Esophagus squamous epithelium (tissue), 5 donors: Measurements from ENCODE around the gene EFNB1. TPM values are rescaled to one million over a fixed set of nuclear protein-coding genes. Genes with fewer than 3 reads are reported as not detected.

Source experiments
- DNase-seq: peaks from one replicate; lab custom pipeline; 2025; lab: John Stamatoyannopoulos, UW
- H3K27ac ChIP-seq, 4 donors: fragments of 200-600 bp; sonication (generic); one replicate each; pipeline ENCODE4 v1.5.1; 2016 to 2019; ENCODE audit warnings: mild to moderate bottlenecking in 1 of 4
- H3K27me3 ChIP-seq, 4 donors: fragments of 200-600 bp; sonication (generic); 1 replicate in 3 of 4; 2 replicates in 1 of 4; pipeline versions ENCODE4 v1.5.1 to v1.6.0; 2017 to 2021; ENCODE audit warnings: antibody characterized with exemption in 1 of 4
- H3K36me3 ChIP-seq, 3 donors: fragments of 200-600 bp; sonication (generic); one replicate each; pipeline ENCODE4 v1.5.1; 2016 to 2019
- H3K4me1 ChIP-seq, 3 donors: fragments of 200-600 bp; sonication (generic); one replicate each; pipeline ENCODE4 v1.5.1; 2017 to 2019
- H3K4me3 ChIP-seq, 4 donors: fragments of 200-600 bp; sonication (generic); 1 replicate in 3 of 4; 2 replicates in 1 of 4; pipeline ENCODE4 v1.5.1; 2016 to 2019; ENCODE audit warnings: mild to moderate bottlenecking in 2 of 4, moderate library complexity in 1 of 4
- H3K9me3 ChIP-seq, 3 donors: fragments of 200-600 bp; sonication (generic); one replicate each; pipeline ENCODE4 v1.5.1; 2016 to 2019
- POLR2A ChIP-seq, 4 donors: fragments of 450-650 bp; IDR thresholded peaks; one replicate each; pipeline ENCODE4 v1.6.1; 2017; ENCODE audit warnings: antibody characterized with exemption in 4 of 4, mild to moderate bottlenecking in 4 of 4, moderate library complexity in 3 of 4
- WGBS, 2 donors: methylation state at CpG; one replicate each; pipeline ENCODE4 v1.1.5; 2018; 5-methylcytosine and 5-hydroxymethylcytosine counted together
- intact Hi-C: fragments of 100-400 bp; cut with DNase I; formaldehyde crosslinking; loops from one replicate; pipeline ENCODE4 v1.15.0; 2022
- total RNA-seq, 4 donors: library from RNA; depleted of rRNA; stranded (reverse); fragments of >200 nt; gene quantifications; one replicate each; pipeline ENCODE4 v1.1.0, GENCODE V29; 2016
- TF ChIP-seq, protein P1 (sequence below), 6 experiments: fragments of 450-650 bp in 4 of 6; fragments of 200-600 bp in 2 of 6; sonication (generic) in 2 of 6; IDR thresholded peaks; one replicate each; pipeline ENCODE4 v1.5.1; 2016 to 2019; ENCODE audit warnings: antibody characterized with exemption in 6 of 6, mild to moderate bottlenecking in 4 of 6, moderate library complexity in 4 of 6
- donor health status: DM: yes; HTN: yes; CAD: no.

EFNB1 gene
- total RNA-seq, 4 donors from 2014 or later: 40.4 to 53.4 (median 46.7) TPM

DNA sequence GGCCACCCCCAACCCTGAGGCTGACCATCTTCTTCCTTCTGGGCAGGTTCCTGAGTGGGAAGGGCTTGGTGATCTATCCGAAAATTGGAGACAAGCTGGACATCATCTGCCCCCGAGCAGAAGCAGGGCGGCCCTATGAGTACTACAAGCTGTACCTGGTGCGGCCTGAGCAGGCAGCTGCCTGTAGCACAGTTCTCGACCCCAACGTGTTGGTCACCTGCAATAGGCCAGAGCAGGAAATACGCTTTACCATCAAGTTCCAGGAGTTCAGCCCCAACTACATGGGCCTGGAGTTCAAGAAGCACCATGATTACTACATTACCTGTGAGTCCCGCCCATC is 9.7 kb downstream of the EFNB1 start:
- peaks cover 9 to 83% (median 21%) of the 10 kb centered on the region in 3 donors for H3K4me1 ChIP-seq
- no peak overlapping the region for H3K4me3 ChIP-seq
- no peak for DNase-seq
- H3K27me3 ChIP-seq: no peaks in the 10 kb centered on the region
- H3K27ac ChIP-seq: peak overlapping the region in 1 of 4 donors; percentile 44
- no peaks in the 10 kb centered on the region for H3K9me3 ChIP-seq
- peaks cover 0 to 26% (median 7%) of the 10 kb centered on the region in 3 donors for H3K36me3 ChIP-seq
- WGBS, 2 donors: 62 to 65% methylated on average over 4 to 8 of the region's 8 CpGs
- intact Hi-C loops: no loop called here
- TF ChIP-seq POLR2A (IDR thresholded peaks at IDR 0.05): no peak
- TF ChIP-seq, protein P1, sequence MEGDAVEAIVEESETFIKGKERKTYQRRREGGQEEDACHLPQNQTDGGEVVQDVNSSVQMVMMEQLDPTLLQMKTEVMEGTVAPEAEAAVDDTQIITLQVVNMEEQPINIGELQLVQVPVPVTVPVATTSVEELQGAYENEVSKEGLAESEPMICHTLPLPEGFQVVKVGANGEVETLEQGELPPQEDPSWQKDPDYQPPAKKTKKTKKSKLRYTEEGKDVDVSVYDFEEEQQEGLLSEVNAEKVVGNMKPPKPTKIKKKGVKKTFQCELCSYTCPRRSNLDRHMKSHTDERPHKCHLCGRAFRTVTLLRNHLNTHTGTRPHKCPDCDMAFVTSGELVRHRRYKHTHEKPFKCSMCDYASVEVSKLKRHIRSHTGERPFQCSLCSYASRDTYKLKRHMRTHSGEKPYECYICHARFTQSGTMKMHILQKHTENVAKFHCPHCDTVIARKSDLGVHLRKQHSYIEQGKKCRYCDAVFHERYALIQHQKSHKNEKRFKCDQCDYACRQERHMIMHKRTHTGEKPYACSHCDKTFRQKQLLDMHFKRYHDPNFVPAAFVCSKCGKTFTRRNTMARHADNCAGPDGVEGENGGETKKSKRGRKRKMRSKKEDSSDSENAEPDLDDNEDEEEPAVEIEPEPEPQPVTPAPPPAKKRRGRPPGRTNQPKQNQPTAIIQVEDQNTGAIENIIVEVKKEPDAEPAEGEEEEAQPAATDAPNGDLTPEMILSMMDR (IDR thresholded peaks at IDR 0.05): no peak

DNA sequence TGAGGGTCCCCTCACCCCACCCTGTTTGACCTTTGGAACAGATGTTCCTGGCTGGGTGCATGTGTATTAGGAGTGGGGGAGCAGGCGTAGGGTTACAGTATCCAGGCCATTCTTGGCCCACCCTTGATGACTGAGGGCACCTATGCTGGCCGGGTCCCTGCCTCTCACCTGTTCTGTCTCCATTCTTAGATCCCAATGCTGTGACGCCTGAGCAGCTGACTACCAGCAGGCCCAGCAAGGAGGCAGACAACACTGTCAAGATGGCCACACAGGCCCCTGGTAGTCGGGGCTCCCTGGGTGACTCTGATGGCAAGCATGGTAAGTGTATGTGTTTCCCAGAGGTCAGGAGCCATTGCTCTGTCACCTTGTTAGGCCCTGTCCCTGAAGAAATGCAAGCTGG is 10.9 kb downstream of the EFNB1 start:
- H3K27ac ChIP-seq: no peak overlapping the region
- H3K4me1 ChIP-seq: peaks cover 2 to 83% (median 16%) of the 10 kb centered on the region in 3 donors
- WGBS, 2 donors: 100% methylated on average over 1 of the region's 4 CpGs; no CpG with 5 or more reads in 1 of the 2 donors
- TF ChIP-seq, protein P1 (IDR thresholded peaks at IDR 0.05): no peak
- no peak for TF ChIP-seq POLR2A (IDR thresholded peaks at IDR 0.05)
- H3K4me3 ChIP-seq: no peak overlapping the region
- no peaks in the 10 kb centered on the region for H3K27me3 ChIP-seq
- H3K9me3 ChIP-seq: no peaks in the 10 kb centered on the region
- no peak for DNase-seq
- intact Hi-C loops: no loop called here
- peaks cover 0 to 33% (median 7%) of the 10 kb centered on the region in 3 donors for H3K36me3 ChIP-seq

DNA sequence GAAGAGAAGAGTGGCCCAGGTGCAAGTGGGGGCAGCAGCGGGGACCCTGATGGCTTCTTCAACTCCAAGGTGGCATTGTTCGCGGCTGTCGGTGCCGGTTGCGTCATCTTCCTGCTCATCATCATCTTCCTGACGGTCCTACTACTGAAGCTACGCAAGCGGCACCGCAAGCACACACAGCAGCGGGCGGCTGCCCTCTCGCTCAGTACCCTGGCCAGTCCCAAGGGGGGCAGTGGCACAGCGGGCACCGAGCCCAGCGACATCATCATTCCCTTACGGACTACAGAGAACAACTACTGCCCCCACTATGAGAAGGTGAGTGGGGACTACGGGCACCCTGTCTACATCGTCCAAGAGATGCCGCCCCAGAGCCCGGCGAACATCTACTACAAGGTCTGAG is 11.4 kb downstream of the EFNB1 start:
- Histone ChIP-seq H3K27me3 (no peaks in the 10 kb centered on the region), H3K4me3 (no peak overlapping the region), H3K36me3 (peaks cover 0 to 33% (median 7%) of the 10 kb centered on the region in 3 donors), H3K9me3 (no peaks in the 10 kb centered on the region), H3K27ac (no peak overlapping the region), H3K4me1 (peaks cover 0 to 78% (median 16%) of the 10 kb centered on the region in 3 donors)
- WGBS, 2 donors: 94% methylated on average over 4 of the region's 22 CpGs; no CpG with 5 or more reads in 1 of the 2 donors
- intact Hi-C loops: no loop called here
- TF ChIP-seq POLR2A (IDR thresholded peaks at IDR 0.05): no peak
- TF ChIP-seq, protein P1 (IDR thresholded peaks at IDR 0.05): no peak
- DNase-seq: no peak

DNA sequence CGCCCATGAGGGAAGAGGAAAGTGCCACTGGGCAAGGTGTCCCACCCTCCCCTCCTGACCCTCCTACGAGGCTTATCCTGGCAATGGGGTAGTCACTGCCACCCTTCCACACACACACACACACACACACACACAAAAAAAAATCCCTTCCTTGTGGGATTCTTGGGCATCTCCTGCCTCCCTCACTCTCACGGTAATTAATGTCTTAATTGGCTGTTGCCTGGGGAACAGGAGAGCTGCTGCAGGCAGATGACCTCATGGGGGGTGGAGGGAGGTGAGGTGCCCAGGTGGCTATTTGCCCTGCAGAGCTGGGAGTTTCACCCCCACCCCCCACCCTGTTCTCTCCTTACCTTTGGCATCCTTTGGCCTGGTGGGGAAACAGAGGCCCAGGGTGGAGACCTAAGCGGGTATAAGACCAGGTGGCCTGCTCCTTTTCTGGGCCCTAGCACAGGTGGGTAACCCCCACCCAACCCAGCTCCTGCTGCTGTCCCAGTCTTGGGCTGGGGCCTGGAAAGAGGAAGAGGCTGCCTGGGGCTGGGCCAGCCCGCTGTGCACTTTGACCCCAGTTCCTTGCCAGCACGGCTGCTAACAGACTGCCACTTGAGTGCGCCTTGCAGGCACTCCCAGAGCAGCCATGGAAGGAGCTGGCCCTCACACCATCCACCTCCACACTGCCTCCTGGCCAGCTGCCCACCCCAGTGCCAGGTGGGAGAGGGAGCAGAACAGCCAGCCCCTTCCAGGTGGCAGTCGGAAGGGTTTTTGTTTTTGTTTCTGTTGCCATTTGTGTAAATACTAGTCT is 12.6 kb downstream of the EFNB1 start:
- Histone ChIP-seq H3K27me3 (no peaks in the 10 kb centered on the region), H3K9me3 (no peaks in the 10 kb centered on the region), H3K4me1 (peaks cover 0 to 67% (median 16%) of the 10 kb centered on the region in 3 donors), H3K27ac (peak overlapping the region; percentile 32 to 74 (median 65)), H3K4me3 (no peak overlapping the region), H3K36me3 (peaks cover 0 to 33% (median 7%) of the 10 kb centered on the region in 3 donors)
- WGBS, 2 donors: 17 to 42% methylated on average over 1 to 2 of the region's 8 CpGs
- no peak for TF ChIP-seq POLR2A (IDR thresholded peaks at IDR 0.05)
- TF ChIP-seq, protein P1 (IDR thresholded peaks at IDR 0.05): no peak
- DNase-seq: no peak
- intact Hi-C loops: no loop called here

DNA sequence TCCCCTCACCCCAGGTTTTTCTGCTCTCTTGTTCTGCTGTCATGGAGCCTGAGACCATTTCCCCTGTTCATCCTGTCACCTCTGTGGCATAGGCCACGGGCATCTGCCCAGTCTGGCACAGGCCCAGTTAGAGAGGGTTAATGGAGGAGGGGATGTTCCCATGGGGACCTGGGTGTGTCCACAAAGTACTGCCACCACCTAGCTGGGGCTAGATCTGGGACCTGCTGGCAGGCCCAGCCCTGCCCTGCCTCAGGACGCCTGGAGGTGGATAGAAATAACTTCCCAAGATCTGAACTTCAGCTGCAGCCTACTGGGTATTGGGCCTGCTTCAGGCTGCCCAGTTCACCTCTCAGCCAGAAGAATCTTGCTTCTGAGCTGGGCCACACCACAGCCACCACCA is 13.5 kb downstream of the EFNB1 start:
- intact Hi-C loops: no loop called here
- peaks cover 0 to 33% (median 7%) of the 10 kb centered on the region in 3 donors for H3K36me3 ChIP-seq
- no peaks in the 10 kb centered on the region for H3K27me3 ChIP-seq
- no peak for DNase-seq
- H3K9me3 ChIP-seq: no peaks in the 10 kb centered on the region
- H3K4me1 ChIP-seq: peaks cover 0 to 58% (median 16%) of the 10 kb centered on the region in 3 donors
- peak overlapping the region; percentile 65 to 74 (median 66) for H3K27ac ChIP-seq
- TF ChIP-seq, protein P1 (IDR thresholded peaks at IDR 0.05): no peak
- TF ChIP-seq POLR2A (IDR thresholded peaks at IDR 0.05): no peak
- 33 to 80% methylated on average over 1 of the region's 2 CpGs for WGBS, 2 donors
- no peak overlapping the region for H3K4me3 ChIP-seq
